Stimulated activated CD4-positive, alpha-beta T cell treated with anti-CD3 and anti-CD28 coated beads, TNF-alpha, amount 100 ng/mL, for 48 hours (primary cell): ENCODE results near the gene SECISBP2L.

Experiments
- DNase-seq, 3 donors: peaks; one replicate each; pipeline ENCODE4 v3.0.0-alpha.2; 2020; ENCODE audit warnings: low read depth in 3 of 3

SECISBP2L gene

GRCh38 chr15:48966595-48967301, 79.5 kb downstream of the SECISBP2L start:
- no peak for DNase-seq

GRCh38 chr15:48965972-48966371, 80.3 kb downstream of the SECISBP2L start:
- no peak for DNase-seq

GRCh38 chr15:48964898-48965297, 81.3 kb downstream of the SECISBP2L start:
- DNase-seq, result no peak

GRCh38 chr15:48963524-48964113, 82.6 kb downstream of the SECISBP2L start, which contains the start of gene SHC4:
Gene SHC4, minus strand, starts transcription at chr15:48963919. Its CDS starts 904 bp downstream, at chr15:48963015.
- DNase-seq, result no peak

- DNase-seq, result no peak
Measured at GRCh38 chr15:48962662-48963523, 83.4 kb downstream of the SECISBP2L start.

- no peak for DNase-seq
Measured at GRCh38 chr15:48955967-48956366, 90.3 kb downstream of the SECISBP2L start.

- DNase-seq, result no peak
Measured at GRCh38 chr15:48955370-48955769, 90.9 kb downstream of the SECISBP2L start.

GRCh38 chr15:48954538-48954937, 91.7 kb downstream of the SECISBP2L start:
- no peak for DNase-seq

GRCh38 chr15:48946840-48947187, 99.4 kb downstream of the SECISBP2L start:
- no peak for DNase-seq

GRCh38 chr15:48946074-48946839, 100.0 kb downstream of the SECISBP2L start:
- no peak for DNase-seq

- DNase-seq, result no peak
Measured at GRCh38 chr15:48945386-48945785, 100.9 kb downstream of the SECISBP2L start.

GRCh38 chr15:48941904-48942303, 104.3 kb downstream of the SECISBP2L start:
- no peak for DNase-seq

- DNase-seq, result no peak
Measured at GRCh38 chr15:48940508-48940907, 105.7 kb downstream of the SECISBP2L start.

GRCh38 chr15:48939648-48940047, 106.6 kb downstream of the SECISBP2L start:
- no peak for DNase-seq
